Forelimb muscle (tissue), 1 donor: ENCODE results near the gene TNFRSF25. TPM values are rescaled to one million over a fixed set of nuclear protein-coding genes. Genes with fewer than 3 reads are reported as not detected.
"Not testable (repeated sequence)": the region's sequence is repeated elsewhere in the genome, so short reads cannot be mapped to it uniquely, and the experiment has no call there.

Source experiments
- DNase-seq: peaks from one replicate; pipeline ENCODE4 v3.0.0-alpha.2; 2013; ENCODE audit warnings: low read depth
- polyA plus RNA-seq: library from polyadenylated mRNA; unstranded; fragments of 120-200 nt; gene quantifications from one replicate; pipeline ENCODE4 v1.2.1, GENCODE V29; 2013; ENCODE audit not compliant: insufficient read length

The TNFRSF25 gene
- polyA plus RNA-seq, 1 donor: 10.4 TPM

DNA sequence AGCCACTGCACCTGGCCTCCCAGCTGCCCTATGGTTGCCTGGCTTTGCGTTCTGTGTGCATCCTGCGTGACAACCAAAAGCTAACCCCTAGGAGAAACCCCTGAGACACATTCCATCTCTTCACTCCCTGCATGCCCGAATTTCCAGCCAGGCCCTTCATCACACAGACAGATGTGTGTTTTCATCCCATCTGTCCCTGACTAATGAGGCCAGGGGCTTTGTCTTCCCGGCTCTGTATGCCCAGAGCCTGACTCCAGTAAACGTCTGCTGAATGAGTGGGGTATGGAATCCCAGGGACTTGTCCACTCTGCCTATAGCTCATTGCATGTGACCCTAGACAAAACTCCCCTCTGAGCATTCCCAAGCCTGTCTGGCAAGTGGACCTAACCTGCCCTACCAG lies 31.8 kb downstream of the TNFRSF25 start:
- DNase-seq: no peak

DNA sequence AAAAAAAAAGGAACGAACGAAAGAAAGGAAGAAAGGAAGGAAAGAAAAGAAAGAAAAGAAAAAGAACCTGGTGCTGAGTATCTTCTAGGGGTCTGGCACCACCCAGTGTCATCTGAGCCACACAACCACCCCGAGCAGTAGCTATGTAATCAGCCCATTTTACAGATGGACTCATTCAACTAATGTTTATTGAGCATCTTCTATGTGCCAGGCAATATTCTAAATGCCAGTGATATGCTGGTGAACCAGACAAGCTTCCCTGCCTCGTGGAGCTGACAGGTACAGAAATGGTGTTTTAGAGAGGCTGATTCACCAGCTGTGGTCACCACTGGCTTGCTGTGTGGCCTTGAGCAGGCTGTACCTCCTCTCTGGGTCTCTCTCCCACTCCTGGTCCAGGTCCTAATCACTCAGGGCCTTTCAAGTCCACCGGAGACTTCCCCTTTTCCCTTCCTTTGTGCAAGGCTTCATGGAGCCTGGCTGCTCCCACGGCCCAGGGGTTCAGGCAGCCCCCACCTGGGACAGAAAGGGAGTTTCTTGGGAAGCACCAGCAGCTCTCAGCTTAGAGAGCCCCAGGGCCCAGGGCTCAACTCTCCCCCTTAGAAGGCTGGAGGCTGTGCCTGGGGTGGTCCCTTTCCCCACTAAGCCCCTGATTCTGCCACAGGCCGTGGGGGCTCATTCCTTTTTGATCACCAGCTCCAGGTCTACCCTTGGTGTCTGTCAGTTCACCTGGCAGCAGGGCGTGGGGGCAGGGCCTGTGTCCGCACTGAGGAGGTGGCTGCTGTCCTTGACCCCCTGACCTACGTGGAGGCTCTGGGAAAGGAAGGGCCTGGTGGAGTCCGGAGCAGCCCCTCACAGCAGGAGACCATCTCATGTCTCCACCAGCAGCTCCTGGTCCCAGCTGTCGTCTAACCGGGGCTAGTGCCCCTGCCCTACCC lies 34.1 kb downstream of the TNFRSF25 start:
- not testable (repeated sequence) for DNase-seq

GRCh38 chr1:6429660-6430411 lies 36.1 kb downstream of the TNFRSF25 start:
- not testable (repeated sequence) for DNase-seq

GRCh38 chr1:6428453-6428852 lies 37.5 kb downstream of the TNFRSF25 start:
- not testable (repeated sequence) for DNase-seq

DNA sequence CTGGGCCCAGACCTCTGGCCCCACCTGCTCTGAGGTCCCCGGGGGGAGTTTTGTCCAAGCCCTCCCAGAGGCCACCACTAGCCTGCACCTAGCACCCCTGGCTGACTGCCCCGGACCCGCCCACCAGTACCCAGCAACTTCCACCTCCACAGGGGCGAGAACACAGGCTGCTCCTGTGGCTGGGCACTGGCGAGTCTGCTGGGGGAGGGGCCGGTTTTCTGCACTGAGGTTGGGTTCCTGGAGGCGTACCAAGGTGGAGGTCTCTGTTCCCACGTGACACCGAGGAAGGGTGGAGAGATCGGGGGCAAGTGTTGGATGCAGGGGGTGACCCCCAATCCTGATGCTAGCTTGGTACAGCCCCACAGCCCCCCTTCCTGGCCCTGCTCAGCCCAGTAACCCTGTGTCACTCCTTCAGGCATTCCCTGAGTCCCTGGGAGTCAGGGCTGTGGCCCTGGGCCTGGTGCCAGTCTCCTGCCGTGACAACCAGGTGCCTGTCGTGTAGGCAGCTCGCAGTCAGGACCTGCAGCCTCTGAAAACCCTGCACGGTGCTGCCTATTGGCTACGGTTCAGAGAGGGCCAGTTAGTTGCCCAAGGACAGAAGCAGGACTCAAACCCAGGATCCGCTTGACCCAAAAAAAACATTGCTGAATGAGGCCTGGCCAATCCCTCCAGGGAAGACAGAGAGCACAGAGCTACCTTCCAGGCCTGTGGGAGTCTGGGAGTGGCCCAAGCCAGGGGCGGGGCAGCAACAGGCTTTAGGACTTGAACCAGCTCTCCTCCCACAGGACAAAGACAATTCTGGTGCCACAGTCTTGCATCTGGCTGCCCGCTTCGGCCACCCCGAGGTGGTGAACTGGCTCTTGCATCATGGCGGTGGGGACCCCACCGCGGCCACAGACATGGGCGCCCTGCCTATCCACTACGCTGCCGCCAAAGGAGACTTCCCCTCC lies 38.3 kb downstream of the TNFRSF25 start:
- no peak for DNase-seq

GRCh38 chr1:6426972-6427350 lies 39.0 kb downstream of the TNFRSF25 start:
- no peak for DNase-seq

DNA sequence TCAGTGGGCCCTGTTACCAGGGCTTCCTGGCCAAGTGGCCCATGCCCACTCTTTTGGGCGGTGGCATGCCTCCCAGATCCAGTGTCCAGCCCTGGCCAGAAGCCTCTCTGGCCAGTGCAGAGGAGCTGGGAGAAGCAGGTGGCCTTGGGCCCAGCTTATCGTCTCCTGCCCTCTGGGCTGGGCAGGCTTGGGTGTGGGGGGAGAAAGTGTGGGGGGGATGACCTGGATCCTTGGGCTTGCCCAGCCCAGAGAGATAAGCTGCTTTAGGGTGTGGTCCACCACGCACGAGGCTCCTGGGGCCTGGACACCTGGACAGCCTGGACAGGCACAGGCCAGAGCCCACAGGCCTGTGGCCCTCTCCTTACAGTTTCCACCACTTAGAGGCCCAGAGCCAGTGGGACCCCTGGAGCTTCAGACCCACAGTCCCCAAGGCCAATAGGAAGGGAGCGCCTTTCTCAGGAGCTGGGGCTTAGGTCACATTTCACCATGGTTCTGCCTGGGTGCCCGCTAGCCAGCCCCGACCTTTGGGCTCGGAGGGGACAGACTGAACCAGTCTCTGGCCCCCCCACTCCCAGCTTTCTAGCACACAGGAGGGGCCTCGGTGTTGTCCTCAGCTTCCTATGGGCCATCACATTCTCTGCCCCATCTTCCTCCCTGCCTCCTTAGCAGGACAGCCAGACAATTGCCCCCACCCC lies 39.5 kb downstream of the TNFRSF25 start:
- no peak for DNase-seq

DNA sequence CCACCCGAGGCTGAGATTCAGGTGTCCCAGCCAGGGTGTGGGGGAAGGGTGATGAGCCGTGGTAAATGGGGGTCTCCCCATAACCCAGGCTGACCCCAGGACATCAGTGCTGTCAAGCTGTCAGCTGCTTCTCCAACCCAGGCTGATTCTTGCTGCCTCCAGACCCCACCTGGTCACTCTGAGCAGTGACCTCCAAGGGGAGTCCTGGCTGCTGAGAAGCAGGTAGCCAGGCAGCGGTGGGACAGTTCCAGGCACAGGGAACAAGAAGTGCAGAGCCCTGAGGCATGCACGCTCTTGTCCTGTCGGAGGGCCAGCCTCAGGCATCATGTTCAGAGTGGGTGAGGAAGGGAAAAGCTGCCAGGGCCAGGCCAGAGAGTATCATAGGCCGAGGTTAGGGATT lies 40.3 kb downstream of the TNFRSF25 start:
- no peak for DNase-seq

DNA sequence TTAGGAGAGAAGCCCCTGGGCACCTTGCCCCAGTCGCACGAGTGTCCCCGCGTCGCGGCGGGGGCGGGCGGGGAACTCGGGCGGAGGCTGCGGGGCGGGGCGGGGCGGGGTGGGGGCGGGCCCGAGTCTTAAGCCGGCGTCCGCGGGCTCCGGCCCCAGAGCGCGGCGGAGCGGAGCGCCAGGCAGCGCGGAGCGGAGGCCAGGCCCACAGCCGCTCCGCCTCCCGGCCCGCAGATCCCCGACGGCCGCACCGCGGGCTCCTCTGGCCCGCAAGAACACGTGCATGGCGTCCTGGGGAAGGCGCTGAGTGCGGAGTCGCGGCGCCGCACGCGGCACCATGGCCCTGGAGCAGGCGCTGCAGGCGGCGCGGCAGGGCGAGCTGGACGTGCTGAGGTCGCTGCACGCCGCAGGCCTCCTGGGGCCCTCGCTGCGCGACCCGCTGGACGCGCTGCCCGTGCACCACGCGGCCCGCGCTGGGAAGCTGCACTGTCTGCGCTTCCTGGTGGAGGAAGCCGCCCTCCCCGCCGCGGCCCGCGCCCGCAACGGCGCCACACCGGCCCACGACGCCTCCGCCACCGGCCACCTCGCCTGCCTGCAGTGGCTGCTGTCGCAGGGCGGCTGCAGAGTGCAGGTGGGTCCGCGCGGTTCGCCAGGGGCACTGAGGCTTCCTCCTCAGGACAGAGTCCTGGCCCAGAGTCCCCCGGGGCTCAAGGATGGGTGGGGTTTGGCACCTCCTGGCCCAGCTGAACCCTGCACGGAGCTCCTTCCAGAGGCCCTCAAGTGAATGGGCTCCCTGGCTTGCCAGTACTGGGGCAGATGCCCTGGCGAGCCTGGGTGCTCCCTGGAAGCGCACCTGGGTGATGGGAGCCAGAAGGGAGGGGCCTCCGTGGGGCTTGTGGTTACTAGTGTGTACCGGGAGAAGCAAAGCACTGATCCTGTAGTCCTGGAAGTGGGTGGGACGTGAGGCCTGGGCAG lies 41.1 kb downstream of the TNFRSF25 start, which contains the start of gene ESPN:
Gene ESPN (plus strand): TSS at position 158 of the 975 bp plus-strand sequence. CDS start 180 bp downstream, at position 338.
- no peak for DNase-seq

- no peak for DNase-seq
These were observed 41.9 kb downstream of the TNFRSF25 start for GRCh38 chr1:6424000-6424565.

DNA sequence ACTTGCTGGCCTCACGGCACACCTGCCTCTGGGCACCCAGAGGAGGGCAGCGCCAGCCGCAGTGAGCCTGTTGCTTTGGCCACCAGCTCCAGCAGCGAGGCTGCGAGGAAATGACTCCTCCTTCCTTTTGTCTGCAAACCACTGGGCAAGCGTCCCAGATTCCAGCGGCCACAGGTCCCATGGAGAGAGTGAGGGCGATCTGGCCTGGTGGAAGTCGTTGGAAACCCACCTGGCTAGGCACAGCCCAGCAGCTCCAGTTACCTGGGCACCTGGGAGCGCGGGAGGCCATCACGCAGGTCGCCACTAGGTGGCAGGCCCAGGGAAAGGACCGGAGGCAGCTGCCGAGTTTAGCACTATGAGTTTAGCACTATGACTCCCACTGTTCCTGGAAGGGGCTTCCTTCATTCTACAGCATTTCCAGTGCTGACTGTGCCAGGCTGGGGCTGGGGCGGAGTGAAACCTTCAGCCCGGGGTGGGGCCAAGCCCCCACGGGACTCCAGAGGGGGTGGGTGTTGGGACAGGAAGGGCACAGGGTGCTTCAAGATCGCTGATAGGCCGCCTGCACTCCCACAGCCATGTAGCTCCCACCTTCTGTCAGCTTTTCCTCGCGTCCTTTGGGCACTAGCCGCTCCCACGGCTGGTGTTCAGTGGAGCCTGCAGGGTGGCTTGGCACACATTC lies 42.5 kb downstream of the TNFRSF25 start:
- no peak for DNase-seq

DNA sequence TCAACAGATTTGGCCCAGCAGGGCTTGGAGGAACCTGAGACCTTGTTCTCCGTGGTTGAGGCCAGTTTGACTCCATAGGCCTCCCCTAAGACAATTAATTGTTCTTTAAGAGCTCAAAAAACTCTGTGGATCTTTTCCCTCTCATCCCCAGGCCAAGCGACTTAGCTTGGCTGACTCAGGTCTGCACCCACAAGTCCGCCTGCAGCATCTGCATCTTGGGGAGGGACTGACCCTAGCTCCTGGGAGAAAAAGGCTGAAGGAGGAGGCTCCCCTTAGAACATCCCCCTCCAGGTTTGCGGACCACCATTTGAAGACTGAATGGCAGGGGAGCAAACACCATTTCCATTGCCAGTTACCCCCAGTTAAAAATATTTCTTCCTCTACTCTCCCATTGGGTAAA lies 44.7 kb downstream of the TNFRSF25 start:
- no peak for DNase-seq

- no peak for DNase-seq
These were observed 45.4 kb downstream of the TNFRSF25 start for GRCh38 chr1:6420454-6421042.

GRCh38 chr1:6419804-6420453 lies 46.0 kb downstream of the TNFRSF25 start, which contains the start of gene HES2:
Gene HES2, minus strand, starts transcription at chr1:6419919. Its CDS starts 99 bp downstream, at chr1:6419820.
- no peak for DNase-seq

DNA sequence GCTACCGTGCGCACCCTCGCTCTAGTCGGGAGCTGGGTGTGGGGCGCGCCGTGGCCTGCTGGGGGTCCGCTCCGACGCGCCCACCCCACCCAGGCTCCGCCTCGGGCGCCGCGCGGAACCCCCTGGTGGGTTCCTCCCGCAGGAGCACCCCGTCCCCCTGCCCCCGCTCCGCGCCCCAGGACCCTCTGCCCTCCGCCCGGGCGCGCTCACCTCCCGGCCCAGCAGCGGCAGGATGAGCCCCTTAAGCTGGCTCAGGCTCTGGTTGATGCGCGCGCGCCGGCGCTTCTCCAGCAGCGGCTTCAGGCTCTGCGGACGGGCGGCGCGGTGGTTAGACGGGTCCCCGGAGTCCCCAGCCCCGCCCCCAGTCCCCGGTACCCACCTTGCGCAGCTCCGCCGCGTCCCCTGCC lies 46.6 kb downstream of the TNFRSF25 start:
- no peak for DNase-seq

- DNase-seq: no peak
These were observed 47.1 kb downstream of the TNFRSF25 start for GRCh38 chr1:6418668-6419396.
